GM21360 (cell line): ENCODE measurements around the gene CLIP1.
"Not testable (repeated sequence)": the region's sequence is repeated elsewhere in the genome, so short reads cannot be mapped to it uniquely, and the experiment has no call there.

Experiments
- ATAC-seq: cut with Tn5 transposase; IDR thresholded peaks from one replicate; pipeline ENCODE4 v1.9.1; 2021; ENCODE audit warnings: mild to moderate bottlenecking, moderate library complexity; ENCODE audit not compliant: unreplicated experiment

Gene CLIP1

GRCh38 chr12:122421821-122422729 lies at the start of gene CLIP1:
Gene CLIP1 (minus strand): TSS chr12:122422669. CDS start chr12:122380452, 42,217 bp downstream.
- peak; percentile 44 for ATAC-seq

- ATAC-seq = no peak
Measured at GRCh38 chr12:122471324-122472226, 49.1 kb upstream of the CLIP1 start.

- not testable (repeated sequence) for ATAC-seq
Measured at GRCh38 chr12:122470576-122470975, 48.1 kb upstream of the CLIP1 start.

GRCh38 chr12:122469856-122470255 lies 47.4 kb upstream of the CLIP1 start:
- not testable (repeated sequence) for ATAC-seq

- ATAC-seq = no peak
Measured at GRCh38 chr12:122467983-122468382, 45.5 kb upstream of the CLIP1 start.

GRCh38 chr12:122464317-122465042 lies 42.0 kb upstream of the CLIP1 start:
- not testable (repeated sequence) for ATAC-seq

GRCh38 chr12:122460641-122461040 lies 38.2 kb upstream of the CLIP1 start:
- ATAC-seq = no peak

GRCh38 chr12:122460061-122460460 lies 37.6 kb upstream of the CLIP1 start:
- no peak for ATAC-seq

GRCh38 chr12:122459211-122459610 lies 36.7 kb upstream of the CLIP1 start:
- no peak for ATAC-seq

GRCh38 chr12:122458105-122459035 lies 35.9 kb upstream of the CLIP1 start:
- no peak for ATAC-seq

GRCh38 chr12:122457627-122458026 lies 35.2 kb upstream of the CLIP1 start:
- ATAC-seq = no peak

- no peak for ATAC-seq
Measured at GRCh38 chr12:122454739-122455138, 32.3 kb upstream of the CLIP1 start.

GRCh38 chr12:122454250-122454721 lies 31.8 kb upstream of the CLIP1 start:
- no peak for ATAC-seq

- ATAC-seq = no peak
Measured at GRCh38 chr12:122452701-122453285, 30.3 kb upstream of the CLIP1 start.

GRCh38 chr12:122449317-122449716 lies 26.8 kb upstream of the CLIP1 start:
- ATAC-seq = no peak

- not testable (repeated sequence) for ATAC-seq
Measured at GRCh38 chr12:122447825-122448224, 25.4 kb upstream of the CLIP1 start.

- not testable (repeated sequence) for ATAC-seq
Measured at GRCh38 chr12:122446390-122446789, 23.9 kb upstream of the CLIP1 start.

GRCh38 chr12:122444071-122444470 lies 21.6 kb upstream of the CLIP1 start:
- not testable (repeated sequence) for ATAC-seq

- not testable (repeated sequence) for ATAC-seq
Measured at GRCh38 chr12:122438822-122439221, 16.4 kb upstream of the CLIP1 start.
